Colonic mucosa (tissue), 4 donors: ENCODE data around the gene NEU3. TPM values are rescaled to one million over a fixed set of nuclear protein-coding genes. Genes with fewer than 3 reads are reported as not detected.
"Not testable (repeated sequence)": the region's sequence is repeated elsewhere in the genome, so short reads cannot be mapped to it uniquely, and the experiment has no call there.

Experiments used
- DNase-seq: peaks from one replicate; pipeline ENCODE4 v3.0.0-alpha.2; 2020
- H3K27ac ChIP-seq: fragments of 200-600 bp; one replicate; pipeline ENCODE4 v1.8.0; 2021
- H3K27me3 ChIP-seq: fragments of 200-600 bp; one replicate; pipeline ENCODE4 v1.8.0; 2021
- H3K36me3 ChIP-seq: fragments of 200-600 bp; one replicate; pipeline ENCODE4 v1.8.0; 2021
- H3K4me1 ChIP-seq: fragments of 200-600 bp; one replicate; pipeline ENCODE4 v1.8.0; 2021; ENCODE audit warnings: mild to moderate bottlenecking
- H3K4me3 ChIP-seq: fragments of 200-600 bp; one replicate; pipeline ENCODE4 v1.8.0; 2021
- H3K9ac ChIP-seq, 2 donors: one replicate each; pipeline ENCODE4 v1.7.0; 2013; ENCODE audit warnings: control low read depth in 2 of 2, low read depth in 2 of 2, low read length in 2 of 2
- H3K9me3 ChIP-seq: fragments of 200-600 bp; one replicate; pipeline ENCODE4 v1.8.0; 2021
- CTCF ChIP-seq: fragments of 200-600 bp; IDR thresholded peaks from one replicate; pipeline ENCODE4 v1.8.0; 2022; ENCODE audit warnings: antibody characterized with exemption, mild to moderate bottlenecking
- intact Hi-C: fragments of 100-400 bp; cut with DNase I; formaldehyde crosslinking; loops from one replicate; pipeline ENCODE4 v1.14.1; 2022
- total RNA-seq, 2 donors: library from RNA; stranded (reverse); fragmentation: NEBNext Ultra II Directional in 1 of 2; extraction: Animal tissue kit (Norgen Biotek cat#: 25700) in 1 of 2; gene quantifications; one replicate each; pipeline ENCODE4 v1.2.1, GENCODE V29; 2021
- donor health status: healthy.
- donor health status: DM: no; HTN: no; CAD: no.
- donor health status: DM: no; HTN: no; CAD: no.

The NEU3 gene
- total RNA-seq, 2 donors from 2014 or later, result 3.3 to 8.1 TPM

DNA sequence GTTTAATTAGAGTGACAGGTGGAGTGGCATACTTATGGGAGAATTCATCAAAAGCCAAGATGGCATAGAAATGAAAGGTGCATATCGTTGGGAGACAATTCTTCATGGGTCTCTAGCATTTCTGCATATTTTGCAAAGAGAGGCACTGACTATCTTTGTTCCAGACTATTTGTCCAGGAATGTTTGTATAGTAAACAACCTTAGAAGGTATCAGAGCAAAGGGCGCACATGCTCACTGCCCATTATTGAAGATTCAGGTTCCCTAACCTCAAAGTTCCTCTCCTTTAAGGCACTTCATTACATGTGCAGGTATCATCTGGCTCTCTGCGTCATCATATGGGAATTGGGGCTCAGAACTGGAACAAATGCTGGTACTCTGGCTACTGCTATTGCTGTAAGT is 4.7 kb upstream of the NEU3 start:
- H3K9me3 ChIP-seq, result no peaks in the 10 kb centered on the region
- no peaks in the 10 kb centered on the region for H3K4me1 ChIP-seq
- no peaks in the 10 kb centered on the region for H3K27me3 ChIP-seq
- no peak overlapping the region for H3K27ac ChIP-seq
- no peak for DNase-seq
- H3K9ac ChIP-seq, result no peak overlapping the region
- no peak overlapping the region for H3K4me3 ChIP-seq
- H3K36me3 ChIP-seq, result no peaks in the 10 kb centered on the region
- intact Hi-C loops, result no loop called here
- TF ChIP-seq CTCF, result no peak

DNA sequence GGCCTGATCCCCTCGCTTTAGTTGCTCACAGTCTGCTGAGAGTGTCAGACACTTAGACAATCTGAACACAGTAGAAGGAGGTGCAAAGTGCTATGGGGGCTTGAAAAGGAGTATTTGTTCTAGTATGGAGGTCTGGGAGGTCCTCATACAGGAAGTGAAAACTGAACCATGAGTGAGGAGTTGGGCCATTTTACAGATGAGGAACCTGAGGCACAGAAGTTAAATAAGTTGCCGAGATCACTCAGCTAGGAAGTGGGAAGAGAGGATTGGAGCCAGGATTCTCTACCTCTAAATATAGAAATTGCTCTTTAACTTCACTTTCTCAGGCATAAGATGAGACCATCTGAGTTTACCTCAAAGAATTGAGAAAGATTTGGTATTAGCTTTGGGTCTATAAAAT is 4.0 kb upstream of the NEU3 start:
- H3K4me1 ChIP-seq, result peaks cover 5% of the 10 kb centered on the region
- intact Hi-C loops, result no loop called here
- TF ChIP-seq CTCF, result no peak

DNA sequence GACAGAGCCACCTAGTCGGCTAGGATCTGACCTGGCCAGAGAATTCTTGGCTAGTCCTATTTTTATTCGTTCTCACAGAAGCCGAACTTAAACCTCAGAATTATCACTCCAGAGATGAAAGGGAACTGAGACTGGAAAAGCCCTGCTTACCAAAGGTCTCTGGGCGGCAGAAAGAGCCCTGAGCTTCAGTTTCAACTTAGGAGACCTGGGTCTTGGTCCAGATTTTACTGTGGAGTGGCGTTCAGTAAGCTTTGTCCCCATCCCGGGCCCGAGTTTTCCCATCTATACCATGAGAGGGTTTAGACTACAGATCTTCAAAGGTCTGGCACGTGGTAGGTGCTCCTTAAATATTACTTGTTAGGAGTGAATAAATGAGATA is 516 bp downstream of the NEU3 start:
- Histone ChIP-seq H3K27me3 (no peaks in the 10 kb centered on the region), H3K4me1 (peaks cover 5% of the 10 kb centered on the region), H3K27ac (no peak overlapping the region), H3K9me3 (no peaks in the 10 kb centered on the region), H3K36me3 (no peaks in the 10 kb centered on the region), H3K9ac (peak overlapping the region; percentile 79 to 81), H3K4me3 (peak overlapping the region; percentile 81)
- intact Hi-C loops, result no loop called here
- peak; percentile 20 for DNase-seq
- no peak for TF ChIP-seq CTCF

More for the DNA sequence above, 4.0 kb upstream of the NEU3 start:
- Histone ChIP-seq H3K4me3 (no peak overlapping the region), H3K36me3 (no peaks in the 10 kb centered on the region), H3K9me3 (no peaks in the 10 kb centered on the region), H3K27me3 (no peaks in the 10 kb centered on the region), H3K27ac (no peak overlapping the region), H3K9ac (no peak overlapping the region)
- no peak for DNase-seq

DNA sequence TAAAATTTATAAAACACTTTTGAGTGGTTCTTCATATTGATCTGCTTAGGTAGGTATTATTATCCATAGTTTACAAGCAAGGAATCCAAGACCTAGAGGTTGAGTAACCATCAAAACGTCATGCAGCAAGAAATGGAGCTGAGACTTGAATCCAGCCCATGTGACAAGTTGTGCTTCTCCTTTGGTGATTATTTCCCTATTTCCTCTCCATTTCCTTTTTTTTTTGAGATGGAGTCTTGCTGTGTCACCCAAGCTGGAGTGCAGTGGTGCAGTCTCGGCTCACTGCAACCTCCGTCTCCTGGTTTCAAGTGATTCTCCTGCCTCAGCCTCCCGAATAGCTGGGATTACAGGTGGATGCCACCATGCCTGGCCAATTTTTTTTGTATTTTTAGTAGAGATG is 1.4 kb downstream of the NEU3 start:
- H3K4me1 ChIP-seq, DNase-seq, intact Hi-C loops, H3K27ac ChIP-seq, H3K27me3 ChIP-seq, H3K4me3 ChIP-seq, H3K36me3 ChIP-seq, H3K9ac ChIP-seq, H3K9me3 ChIP-seq: not testable (repeated sequence)

DNA sequence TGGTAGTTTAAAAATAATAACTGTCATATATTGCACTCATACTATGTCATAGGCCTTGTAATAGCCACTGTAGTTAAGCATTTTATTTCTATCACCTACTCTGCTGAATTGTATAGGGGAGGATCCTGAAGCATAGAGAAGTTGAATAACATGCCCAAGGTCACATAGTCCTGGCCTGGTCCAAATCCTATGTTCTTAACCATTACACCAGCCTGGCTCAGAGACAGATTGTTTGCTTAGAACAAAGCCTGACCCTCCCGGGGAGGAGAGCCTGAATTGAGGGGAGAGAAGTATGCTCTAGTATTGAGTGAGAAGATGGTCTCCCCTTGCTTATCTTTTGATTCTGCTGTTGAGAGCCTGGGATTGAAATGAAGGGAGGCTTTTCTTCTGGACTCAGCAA is 2.2 kb downstream of the NEU3 start:
- no peak overlapping the region for H3K27ac ChIP-seq
- no peak for DNase-seq

GRCh38 chr11:74992852-74993251 is 4.1 kb downstream of the NEU3 start:
- intact Hi-C loops, result no loop called here
- Histone ChIP-seq H3K9me3 (no peaks in the 10 kb centered on the region), H3K4me1 (peaks cover 5% of the 10 kb centered on the region), H3K36me3 (no peaks in the 10 kb centered on the region), H3K27me3 (no peaks in the 10 kb centered on the region), H3K27ac (no peak overlapping the region), H3K4me3 (no peak overlapping the region), H3K9ac (no peak overlapping the region)
- no peak for TF ChIP-seq CTCF
- DNase-seq, result no peak

More for the DNA sequence above, 2.2 kb downstream of the NEU3 start:
- intact Hi-C loops, result no loop called here
- H3K4me1 ChIP-seq, result peaks cover 5% of the 10 kb centered on the region
- no peak overlapping the region for H3K9ac ChIP-seq
- H3K36me3 ChIP-seq, result no peaks in the 10 kb centered on the region
- no peaks in the 10 kb centered on the region for H3K27me3 ChIP-seq
- no peaks in the 10 kb centered on the region for H3K9me3 ChIP-seq
- H3K4me3 ChIP-seq, result no peak overlapping the region
- no peak for TF ChIP-seq CTCF
